ENCODE results near the gene LEAP2. TPM values are rescaled to one million over a fixed set of nuclear protein-coding genes. Genes with fewer than 3 reads are reported as not detected.

The LEAP2 gene
- total RNA-seq, 1 donor from 2014 or later = 3.8 TPM

Other genes starting within 250 kb of the LEAP2 start
- gene IL13, start 215.5 kb upstream of the LEAP2 start, total RNA-seq = 130 and 131 TPM in 2 replicates
- gene IL4, start 199.7 kb upstream of the LEAP2 start, total RNA-seq = 12.7 and 12.8 TPM in 2 replicates
- gene KIF3A, start 136.1 kb upstream of the LEAP2 start, total RNA-seq = 41.2 and 42.9 TPM in 2 replicates
- gene CCNI2, start 126.2 kb upstream of the LEAP2 start, total RNA-seq = 62.0 and 66.5 TPM in 2 replicates
- gene SEPTIN8, start 96.4 kb upstream of the LEAP2 start, total RNA-seq = 52.4 and 54.0 TPM in 2 replicates
- gene SOWAHA, start 60.4 kb upstream of the LEAP2 start, total RNA-seq = 0.51 TPM in 2 replicates
- 3.9 and 4.2 TPM in 2 replicates for gene SHROOM1, start 43.0 kb upstream of the LEAP2 start, total RNA-seq
- 0.22 and 0.37 TPM in 2 replicates for gene GDF9, start 7.2 kb upstream of the LEAP2 start, total RNA-seq
- gene UQCRQ, start 7.0 kb upstream of the LEAP2 start, total RNA-seq = 324 and 333 TPM in 2 replicates
- 45.5 and 46.9 TPM in 2 replicates for gene AFF4, start 90.0 kb downstream of the LEAP2 start, total RNA-seq
- 34.3 and 35.7 TPM in 2 replicates for gene ZCCHC10, start 152.9 kb downstream of the LEAP2 start, total RNA-seq
- 109 and 117 TPM in 2 replicates for gene HSPA4, start 178.3 kb downstream of the LEAP2 start, total RNA-seq

Data from T-helper 1 cell treated with Interleukin-12 subunit alpha and Interleukin-12 subunit beta and Interleukin-4 antibody, amounts not matched to agents 30 ng/mL and 1 ng/mL, for 36 hours (primary cell).